ENCODE results near the gene SYNGR2.

GRCh38 chr17:78133971-78134898 is 34.1 kb upstream of the SYNGR2 start:
- TF ChIP-seq CTCF (conservative IDR thresholded peaks at IDR 0.05; ENCODE audit: low read depth in 2 of 2): peak; percentile 69 to 91
- TF ChIP-seq CREB1 (CRISPR knock-in tag; IDR thresholded peaks at IDR 0.05; ENCODE audit: low read depth): 0 out of 2 replicates have a peak, but pooled peaks have one; percentile 19
- TF ChIP-seq EZH2 (IDR thresholded peaks at IDR 0.05; ENCODE audit: low read depth, unreplicated experiment): no peak
- TF ChIP-seq EZH2phosphoT487 (IDR thresholded peaks at IDR 0.05; ENCODE audit: unreplicated experiment): no peak
